HG02763 (cell line): Measurements from ENCODE around the gene NARF.
"Not testable (repeated sequence)": the region's sequence is repeated elsewhere in the genome, so short reads cannot be mapped to it uniquely, and the experiment has no call there.

Source experiments
- ATAC-seq: cut with Tn5 transposase; IDR thresholded peaks from one replicate; pipeline ENCODE4 v1.9.1; 2021; ENCODE audit warnings: mild to moderate bottlenecking, moderate library complexity; ENCODE audit not compliant: unreplicated experiment

Gene NARF

DNA sequence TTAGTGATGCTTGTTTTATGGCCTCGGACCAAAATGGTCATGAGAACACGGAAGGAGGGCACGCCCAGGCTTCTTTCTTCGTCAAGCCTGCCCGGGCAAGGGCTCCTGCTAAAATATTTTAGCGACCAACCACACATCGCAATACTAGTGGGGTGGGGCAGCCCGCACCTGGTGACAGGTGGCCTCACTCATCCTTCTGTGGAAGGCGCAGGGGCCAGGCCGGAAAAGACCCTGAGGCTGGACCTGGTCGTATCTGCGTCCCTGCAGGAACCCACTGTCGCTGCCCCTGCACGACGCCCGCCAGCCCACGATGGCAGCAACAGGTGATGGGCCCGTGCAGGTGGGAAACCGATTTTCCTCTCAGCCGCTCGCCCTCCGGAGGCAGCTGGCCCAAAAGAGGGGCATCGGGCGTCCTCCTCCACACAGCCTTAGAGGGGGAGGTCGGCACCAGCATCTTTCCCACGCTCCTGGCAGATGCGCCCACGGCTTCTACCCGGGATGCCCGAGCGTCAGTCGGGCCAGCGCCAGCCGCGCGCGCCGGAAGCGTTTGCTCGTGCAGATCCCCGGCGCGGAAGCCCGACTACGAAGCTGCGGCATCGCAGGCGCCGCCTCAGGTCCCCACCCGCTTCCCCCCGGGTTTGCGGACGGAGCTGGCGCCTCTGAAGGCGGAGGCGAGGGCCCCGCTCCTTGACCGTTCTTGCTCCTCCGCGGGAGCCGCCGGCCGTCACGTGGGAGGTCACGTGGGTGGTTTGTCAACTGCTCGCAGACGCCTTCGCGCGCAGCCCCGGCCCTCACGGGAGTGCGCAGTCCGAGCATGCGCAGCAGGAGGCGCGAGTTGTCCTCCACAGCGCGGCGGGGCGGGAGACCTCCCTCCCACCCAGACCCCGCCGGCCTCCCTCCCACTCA is 38.2 kb downstream of the NARF start:
- peak; percentile 67 for ATAC-seq

DNA sequence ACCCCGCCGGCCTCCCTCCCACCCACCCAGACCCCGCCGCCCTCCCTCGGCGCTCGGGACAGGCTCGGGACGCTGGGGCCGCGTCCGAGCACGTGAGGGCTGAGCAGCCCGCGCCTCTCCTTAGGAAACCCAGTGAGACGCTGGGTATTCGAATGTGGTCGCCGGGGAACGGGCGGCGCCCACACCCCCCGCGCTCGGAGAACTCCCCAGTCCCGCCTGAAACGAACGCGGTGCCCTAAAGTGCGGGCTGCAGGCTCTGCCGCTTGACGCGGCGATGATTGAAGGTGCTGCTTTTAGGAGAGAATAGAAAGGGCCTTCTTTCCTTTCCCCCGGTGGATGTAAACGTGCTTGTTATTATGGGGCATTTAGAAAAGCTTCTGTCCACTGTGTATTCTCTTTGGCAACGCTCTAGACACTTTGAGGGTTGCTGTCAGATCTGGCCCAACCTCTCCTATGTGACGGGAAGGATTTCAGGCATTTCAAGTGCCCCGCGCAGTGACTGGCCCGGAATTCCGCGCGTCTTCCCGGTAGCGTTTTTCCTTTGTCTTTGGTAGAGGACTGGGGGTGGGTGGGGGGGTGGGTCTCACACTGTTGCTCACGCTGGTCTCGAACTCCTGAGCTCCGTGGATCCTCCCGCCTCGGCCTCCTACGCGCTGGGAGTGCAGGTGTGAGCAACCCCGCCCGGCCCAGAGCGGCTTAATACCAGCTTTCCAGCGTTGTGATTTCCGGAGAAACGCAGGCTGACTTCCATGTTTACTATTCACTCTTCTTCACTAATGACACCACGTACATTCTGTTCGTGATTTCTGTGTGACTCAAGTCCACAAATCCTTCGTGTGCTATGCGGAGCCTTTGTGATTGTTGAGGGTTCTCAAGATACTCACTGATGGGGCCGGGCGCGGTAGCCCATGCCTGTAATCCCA is 39.2 kb downstream of the NARF start:
- no peak for ATAC-seq

DNA sequence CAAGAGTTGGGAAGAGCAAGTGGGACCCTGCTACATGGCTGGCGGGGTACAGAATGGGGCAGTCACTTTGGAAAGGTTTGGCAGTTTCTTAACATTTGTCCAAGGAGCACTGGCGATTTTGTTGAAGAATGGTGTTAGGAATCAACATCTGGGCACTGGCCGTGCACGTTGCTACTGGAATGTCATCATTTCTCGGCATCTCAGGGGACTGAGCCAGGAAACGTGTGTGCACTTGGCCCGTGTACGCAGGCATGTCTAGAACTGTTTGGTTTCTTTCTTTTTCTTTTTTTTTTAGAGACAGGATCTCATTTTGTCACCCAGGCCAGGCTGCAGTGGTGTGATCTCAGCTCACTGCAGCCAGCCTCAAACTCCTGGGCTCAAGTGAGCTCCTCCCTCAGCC is 43.7 kb downstream of the NARF start:
- no peak for ATAC-seq

DNA sequence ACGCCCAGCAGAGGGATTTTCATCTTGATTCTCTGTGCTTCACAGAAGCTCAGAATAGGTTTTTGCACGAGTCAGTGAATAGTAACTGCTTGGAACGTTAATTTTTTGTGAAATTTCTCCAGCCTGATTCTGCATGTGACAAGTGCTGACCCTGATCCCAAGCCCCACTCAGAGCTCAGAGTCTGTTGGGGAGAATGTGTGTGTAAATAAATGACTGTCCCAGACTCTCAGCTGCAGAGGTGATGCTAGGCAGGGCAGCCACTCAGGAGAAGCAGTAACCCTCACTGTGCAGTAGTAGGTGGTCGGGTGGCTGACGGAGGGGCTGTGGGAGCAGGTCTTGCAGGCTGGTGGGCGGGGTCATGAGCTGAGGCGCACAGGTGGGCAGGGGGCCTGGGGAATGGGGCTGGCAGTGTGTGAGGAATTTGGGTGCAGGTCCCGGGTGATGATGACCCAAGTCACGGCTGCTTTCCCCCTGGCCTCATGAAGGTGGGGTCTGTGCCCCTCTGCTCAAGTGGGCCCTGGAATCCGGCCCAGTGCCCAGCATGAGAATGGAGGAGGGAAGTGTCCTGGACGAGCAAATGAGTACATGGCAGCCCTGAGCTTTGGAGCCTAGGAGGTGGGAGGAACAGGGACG is 44.7 kb downstream of the NARF start:
- no peak for ATAC-seq

DNA sequence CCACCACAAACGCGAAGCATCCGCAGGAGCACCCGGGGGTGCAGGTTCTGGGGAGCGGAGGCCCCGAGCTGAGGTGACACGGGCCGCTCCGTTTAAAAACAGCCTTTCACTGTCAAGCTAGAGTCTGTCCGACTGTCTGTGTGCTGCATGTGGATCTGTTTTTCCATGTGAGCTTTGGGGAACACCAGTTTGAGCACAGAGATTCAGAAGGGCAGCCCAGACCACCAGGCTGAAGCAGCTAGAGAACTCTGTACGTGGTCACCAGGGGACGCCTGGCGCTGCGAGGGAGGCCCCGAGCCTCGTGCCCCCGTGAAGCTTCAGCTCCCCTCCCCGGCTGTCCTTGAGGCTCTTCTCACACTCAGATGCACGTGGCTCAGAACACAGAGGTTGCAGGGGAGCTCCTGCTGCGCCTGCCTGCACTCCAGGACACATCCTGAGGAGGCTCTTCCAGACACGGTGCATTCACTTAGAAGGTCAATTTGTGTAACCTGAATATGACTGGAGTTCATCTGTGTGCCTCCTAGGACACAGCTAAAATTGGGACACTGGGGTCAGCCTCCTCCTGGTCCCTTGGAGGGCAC is 45.3 kb downstream of the NARF start:
- no peak for ATAC-seq

DNA sequence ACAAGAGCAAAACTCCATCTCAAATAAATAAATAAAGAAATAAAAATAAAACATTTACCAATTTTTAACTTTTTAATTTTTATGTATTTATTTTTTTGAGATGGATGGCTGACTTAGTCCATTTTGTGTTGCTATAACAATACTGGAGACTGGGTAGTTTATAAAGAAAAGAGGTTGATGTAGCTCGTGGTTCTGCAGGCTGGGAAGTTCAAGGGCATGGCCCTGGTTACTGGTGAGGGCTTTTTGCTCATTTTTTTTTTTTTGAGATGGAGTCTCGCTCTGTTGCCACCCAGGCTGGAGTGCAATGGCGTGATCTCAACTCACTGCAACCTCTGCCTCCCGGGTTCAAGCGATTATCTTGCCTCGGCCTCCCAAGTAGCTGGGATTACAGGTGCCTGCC is 46.8 kb downstream of the NARF start:
- no peak for ATAC-seq

DNA sequence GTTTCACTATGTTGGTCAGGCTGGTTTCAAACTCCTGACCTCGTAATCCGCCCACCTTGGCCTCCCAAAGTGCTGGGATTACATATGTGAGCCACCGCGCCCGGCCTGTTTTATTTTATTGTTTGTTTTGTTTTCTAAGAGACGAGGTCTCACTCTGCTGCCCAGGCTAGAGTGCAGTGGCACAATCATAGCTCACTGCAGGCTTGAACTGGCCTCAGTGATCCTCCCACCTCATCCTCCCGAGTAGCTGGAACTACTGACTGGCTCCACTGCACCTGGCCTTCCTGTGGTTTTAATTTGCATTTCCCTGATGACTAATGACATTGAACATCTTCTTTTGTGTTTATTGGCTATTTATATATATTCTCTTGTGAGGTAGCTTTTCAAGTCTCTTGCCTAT is 47.9 kb downstream of the NARF start:
- ATAC-seq: peak; percentile 81

DNA sequence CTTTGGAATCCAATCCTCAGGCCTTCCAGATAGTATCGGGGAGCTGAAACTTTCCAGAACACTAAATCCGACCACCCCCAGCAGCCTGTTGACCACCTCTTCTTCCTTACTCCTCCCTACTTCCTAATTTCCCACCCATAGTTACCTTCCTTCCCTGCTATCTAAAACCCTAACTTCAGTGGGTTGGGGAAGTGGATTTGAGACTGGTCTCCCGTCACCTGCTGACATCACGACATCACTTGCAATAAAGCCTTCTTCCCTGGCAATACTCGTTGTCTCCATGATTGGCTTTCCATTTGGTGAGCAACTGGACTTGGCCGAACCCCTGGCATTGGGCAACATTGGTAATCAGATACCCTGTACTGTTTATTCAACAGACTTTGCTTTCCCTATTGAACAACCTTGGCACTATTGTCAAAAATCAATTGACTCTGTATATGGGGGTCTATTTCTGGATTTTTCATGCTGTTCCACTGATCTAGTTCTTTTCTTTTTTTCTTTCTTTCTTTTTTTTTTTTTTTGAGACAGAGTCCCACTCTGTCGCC is 49.2 kb downstream of the NARF start:
- no peak for ATAC-seq

DNA sequence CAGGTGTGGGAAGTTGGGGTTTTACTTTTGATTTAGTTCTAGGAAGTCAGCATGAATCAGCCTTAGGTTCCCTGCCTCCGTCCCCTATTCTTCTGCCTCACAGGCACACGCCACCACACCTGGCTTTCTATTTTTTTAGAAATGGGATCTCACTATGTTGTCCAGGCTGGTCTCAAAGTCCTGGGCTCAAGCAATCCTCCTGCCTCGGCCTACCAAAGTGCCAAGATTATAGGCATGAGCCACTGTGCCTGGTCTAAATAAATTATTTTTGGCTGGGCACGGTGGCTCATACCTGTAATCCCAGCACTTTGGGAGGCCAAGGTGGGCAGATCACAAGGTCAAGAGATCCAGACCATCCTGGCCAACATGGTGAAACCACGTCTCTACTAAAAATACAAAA is 53.1 kb downstream of the NARF start:
- not testable (repeated sequence) for ATAC-seq

DNA sequence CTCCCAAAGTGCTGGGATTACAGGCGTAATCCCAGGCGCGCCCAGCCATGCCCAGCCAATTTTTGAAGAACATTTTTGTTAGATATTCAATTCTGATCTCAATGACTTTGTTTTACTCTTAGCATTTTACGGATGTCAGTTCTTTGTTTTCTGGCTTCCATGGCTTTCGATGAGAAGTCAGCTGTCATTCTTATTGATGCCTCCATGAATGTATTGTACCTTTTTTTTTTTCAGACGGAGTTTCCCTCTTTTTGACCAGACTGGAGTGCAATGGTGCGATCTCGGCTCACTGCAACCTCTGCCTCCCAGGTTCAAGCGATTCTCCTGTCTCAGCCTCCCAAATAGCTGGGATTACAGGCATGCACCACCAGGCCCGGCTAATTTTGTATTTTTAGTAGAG is 55.3 kb downstream of the NARF start:
- ATAC-seq: not testable (repeated sequence)

DNA sequence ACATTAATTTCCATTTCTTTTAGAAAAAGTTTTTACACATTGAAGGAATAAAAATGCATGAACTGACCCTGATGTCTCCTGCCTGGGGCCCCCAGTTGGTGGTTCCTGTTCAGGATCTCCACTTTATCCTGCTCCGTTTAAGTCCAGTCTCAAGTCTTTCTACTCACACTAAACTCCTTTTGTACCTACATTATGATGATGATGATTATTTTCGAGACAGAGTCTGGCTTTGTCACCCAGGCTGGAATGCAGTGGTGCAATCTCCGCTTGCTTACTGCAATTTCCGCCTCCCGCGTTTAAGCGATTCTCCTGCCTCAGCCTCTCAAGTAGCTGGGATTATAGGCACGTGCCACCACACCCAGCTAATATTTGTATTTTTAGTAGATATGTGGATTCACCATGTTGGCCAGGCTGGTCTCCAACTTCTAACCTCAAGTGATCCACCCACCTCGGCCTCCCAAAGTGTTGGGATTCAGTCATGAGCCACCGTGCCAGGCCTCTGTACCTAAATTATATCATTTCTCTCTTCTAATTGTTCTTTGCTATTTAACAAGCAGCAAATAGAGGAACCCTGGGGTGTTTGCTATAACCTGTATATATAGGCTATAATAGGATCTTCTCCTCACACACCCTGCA is 58.8 kb downstream of the NARF start:
- ATAC-seq: no peak

DNA sequence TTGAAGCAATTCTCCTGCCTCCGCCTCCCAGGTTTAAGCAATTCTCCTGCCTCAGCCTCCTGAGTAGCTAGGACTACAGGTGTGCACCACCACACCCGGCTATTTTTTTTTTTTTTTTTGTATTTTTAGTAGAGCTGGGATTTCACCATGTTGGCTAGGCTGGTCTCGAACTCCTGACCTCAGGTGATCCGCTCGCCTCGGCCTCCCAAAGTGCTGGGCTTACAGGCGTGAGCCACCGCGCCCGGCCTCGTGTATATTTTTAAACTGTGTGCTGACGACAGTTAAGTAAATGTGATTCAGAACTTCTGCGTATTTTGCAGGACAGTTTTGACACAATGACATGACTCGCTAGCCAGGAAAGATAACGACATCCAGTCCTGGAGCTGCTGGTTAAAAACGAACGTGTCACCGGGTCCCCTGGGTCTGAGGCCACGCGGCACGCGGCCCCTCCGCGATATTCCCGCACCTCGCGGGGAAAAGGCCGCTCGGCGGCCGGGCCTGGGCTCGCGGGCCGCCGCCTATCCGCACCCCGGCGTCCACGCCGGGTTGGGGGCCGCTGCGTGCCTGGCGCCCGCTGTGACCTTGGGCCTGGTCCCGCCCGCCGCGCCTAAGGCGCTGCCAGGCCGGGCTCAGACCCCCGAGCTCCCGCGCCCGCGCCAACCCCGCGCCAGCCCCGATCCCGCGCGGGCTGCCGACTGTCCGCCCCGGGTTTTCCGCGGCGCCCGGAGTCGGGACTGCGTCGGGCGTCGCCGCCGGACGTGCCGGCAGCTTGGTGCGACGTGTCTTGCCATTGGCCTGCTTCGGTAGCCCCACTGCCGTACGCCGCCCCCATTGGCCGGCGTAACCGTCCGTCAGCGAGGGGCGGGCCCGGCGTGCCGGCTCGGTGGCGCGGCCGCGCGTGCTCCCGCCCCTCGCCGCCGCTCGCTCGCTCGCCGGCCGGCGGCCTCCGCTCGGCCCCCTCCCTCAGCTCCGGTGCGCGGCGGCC is 60.6 kb downstream of the NARF start, which contains the start of gene FOXK2:
Gene FOXK2, plus strand, starts transcription at position 907 of the 985 bp plus-strand sequence. CDS start 157 bp downstream, outside the sequence.
- ATAC-seq: peak; percentile 94

DNA sequence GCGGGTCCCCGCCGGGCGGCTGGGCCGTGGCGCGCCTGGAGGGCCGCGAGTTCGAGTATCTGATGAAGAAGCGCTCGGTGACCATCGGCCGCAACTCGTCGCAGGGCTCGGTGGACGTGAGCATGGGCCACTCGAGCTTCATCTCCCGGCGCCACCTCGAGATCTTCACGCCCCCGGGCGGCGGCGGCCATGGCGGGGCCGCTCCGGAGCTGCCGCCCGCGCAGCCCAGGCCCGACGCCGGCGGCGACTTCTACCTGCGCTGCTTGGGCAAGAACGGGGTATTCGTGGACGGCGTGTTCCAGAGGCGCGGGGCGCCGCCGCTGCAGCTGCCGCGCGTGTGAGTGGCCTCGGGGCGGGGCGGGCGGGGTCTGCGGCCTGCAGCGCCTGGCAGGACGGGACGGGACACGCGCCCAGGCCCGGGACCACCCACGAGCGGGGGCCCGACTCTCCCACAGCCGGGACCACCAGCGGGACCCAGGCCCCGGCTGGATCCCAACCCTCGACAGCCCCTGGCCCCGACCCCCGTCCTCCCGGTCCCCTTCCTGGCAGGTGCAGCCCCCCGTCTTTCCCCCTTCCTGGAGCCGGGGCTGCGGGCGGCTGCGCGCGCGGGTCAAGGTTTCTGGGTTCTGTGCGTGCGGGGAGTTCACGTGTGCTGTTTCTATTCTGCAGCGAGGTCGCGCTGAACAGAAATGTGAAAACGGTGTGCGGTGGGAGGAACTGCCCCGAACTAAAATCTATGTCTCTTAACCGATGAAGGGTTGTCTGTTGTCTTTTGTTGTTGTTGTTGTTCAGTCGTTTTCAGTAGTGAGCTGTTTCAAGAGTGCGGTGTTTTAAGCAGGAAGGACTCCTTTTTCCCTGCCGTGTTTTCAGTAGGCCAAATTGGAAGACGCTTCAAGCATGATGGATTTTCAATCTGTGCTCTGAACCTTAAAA is 61.7 kb downstream of the NARF start:
- no peak for ATAC-seq

DNA sequence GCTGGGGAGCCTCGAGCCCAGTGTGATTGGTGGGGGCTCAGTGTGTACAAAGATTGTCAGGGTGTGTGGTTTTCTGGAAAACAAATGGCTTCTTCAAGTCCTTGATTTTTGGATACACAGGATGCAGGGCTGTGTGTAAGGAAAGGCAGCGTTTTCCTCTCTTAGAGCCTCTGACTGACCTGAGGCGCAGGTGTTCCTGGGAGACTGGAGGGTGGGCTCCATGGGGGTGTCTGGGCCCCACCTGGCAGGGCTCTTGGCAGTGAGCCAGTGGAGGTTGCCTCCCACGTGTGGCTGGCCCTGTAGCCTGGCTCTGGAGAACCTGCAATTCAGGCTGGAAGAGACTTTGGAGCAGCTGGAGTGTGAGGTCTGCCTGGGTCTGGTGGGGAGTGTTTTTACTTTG is 66.0 kb downstream of the NARF start:
- no peak for ATAC-seq

DNA sequence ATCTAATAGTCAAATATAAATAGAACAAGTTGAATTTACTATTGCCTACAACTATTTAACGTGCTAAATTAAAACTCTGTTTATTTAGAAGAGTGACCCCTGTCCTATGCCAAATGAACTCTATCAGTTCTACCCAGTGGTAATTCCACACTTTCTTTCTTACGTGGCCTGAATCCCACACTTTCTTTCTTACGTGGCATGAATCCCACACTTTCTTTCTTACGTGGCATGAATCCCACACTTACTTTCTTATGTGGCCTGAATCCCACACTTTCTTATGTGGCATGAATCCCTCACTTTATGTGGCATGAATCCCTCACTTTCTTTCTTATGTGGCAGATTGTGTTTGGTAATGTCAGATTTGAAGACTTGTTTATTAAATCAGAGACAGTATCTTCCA is 67.2 kb downstream of the NARF start:
- no peak for ATAC-seq

DNA sequence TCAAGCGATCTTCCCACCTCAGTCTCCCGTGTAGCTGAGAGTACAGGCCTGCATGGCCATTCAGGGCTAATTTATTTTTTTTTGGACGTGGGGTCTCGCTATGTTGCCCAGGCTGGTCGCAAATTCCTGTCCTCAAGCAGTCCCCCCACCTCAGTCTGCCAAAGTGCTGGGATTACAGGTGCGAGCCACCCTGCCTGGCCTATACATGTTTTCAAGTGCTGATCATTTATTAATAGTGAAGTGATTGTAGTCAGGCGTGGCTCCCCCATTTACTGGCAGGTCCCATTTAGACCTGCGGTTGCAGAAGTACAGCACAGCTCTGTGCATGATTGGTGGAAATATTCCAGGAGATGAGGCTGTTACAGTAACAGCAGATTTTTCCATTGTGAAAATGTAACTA is 69.4 kb downstream of the NARF start:
- no peak for ATAC-seq

DNA sequence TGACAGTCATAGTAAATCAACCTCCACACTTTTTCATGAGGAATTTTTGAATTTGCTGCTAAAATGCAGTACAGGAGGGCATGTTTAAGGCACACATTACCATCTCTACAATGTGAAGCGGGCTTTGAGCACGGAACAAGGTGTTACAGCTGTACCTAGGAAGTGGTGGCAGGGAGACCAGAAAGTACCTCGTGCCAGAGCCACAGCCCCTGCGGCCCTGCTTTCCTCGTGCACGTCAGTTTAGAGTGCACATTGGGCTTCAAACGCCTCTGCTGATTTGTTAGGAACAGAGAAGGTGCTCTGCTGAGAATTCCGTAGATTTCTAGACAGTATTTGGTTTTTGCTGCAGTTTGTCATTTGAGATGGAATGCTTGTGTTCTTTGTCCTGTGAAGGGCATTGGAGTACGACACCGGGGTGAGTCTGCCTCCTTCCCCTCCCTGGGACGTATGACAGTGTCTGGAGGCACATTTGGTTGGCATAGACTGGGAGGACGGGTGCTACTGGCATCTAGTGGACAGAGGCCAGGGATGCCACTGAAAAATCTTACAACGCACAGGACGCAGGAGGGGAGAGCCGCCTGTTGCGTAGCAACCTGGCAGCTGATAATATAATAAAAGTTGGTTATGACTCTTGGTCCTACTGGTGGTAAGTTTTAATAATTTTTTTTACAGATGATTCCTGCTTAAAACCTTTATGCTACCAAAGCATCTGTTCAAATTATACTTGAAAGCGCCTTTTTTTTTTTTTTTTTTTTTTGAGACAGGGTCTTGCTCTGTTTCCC is 70.1 kb downstream of the NARF start:
- ATAC-seq: no peak
